Central memory CD4-positive, alpha-beta T cell (primary cell): ENCODE results near the gene SPTBN5.

ENCODE experiments used
- DNase-seq: peaks from one replicate; pipeline ENCODE4 v3.0.0; 2022

SPTBN5 gene

GRCh38 chr15:41822471-41822870, 71.4 kb downstream of the SPTBN5 start:
- DNase-seq: no peak

- DNase-seq: no peak
Measured at GRCh38 chr15:41821831-41822230, 72.0 kb downstream of the SPTBN5 start.

GRCh38 chr15:41820791-41821423, 72.9 kb downstream of the SPTBN5 start:
- no peak for DNase-seq

- DNase-seq: no peak
Measured at GRCh38 chr15:41819455-41820050, 74.3 kb downstream of the SPTBN5 start.

- DNase-seq: no peak
Measured at GRCh38 chr15:41817781-41818180, 76.1 kb downstream of the SPTBN5 start.

GRCh38 chr15:41817327-41817726, 76.5 kb downstream of the SPTBN5 start:
- no peak for DNase-seq

- DNase-seq: no peak
Measured at GRCh38 chr15:41816788-41817187, 77.1 kb downstream of the SPTBN5 start.

GRCh38 chr15:41814534-41814933, 79.3 kb downstream of the SPTBN5 start:
- no peak for DNase-seq

- DNase-seq: no peak
Measured at GRCh38 chr15:41813426-41813825, 80.4 kb downstream of the SPTBN5 start.

- DNase-seq: no peak
Measured at GRCh38 chr15:41812820-41813375, 81.0 kb downstream of the SPTBN5 start.

GRCh38 chr15:41811432-41812195, 82.2 kb downstream of the SPTBN5 start:
- peak; percentile 67 for DNase-seq

GRCh38 chr15:41810651-41811431, 83.0 kb downstream of the SPTBN5 start:
- no peak for DNase-seq

- DNase-seq: no peak
Measured at GRCh38 chr15:41809526-41810220, 84.2 kb downstream of the SPTBN5 start.

GRCh38 chr15:41809121-41809520, 84.7 kb downstream of the SPTBN5 start:
- no peak for DNase-seq

GRCh38 chr15:41806291-41807181, 87.3 kb downstream of the SPTBN5 start:
- no peak for DNase-seq

- DNase-seq: no peak
Measured at GRCh38 chr15:41805711-41806110, 88.1 kb downstream of the SPTBN5 start.

- DNase-seq: no peak
Measured at GRCh38 chr15:41804916-41805666, 88.8 kb downstream of the SPTBN5 start.

GRCh38 chr15:41804361-41804760, 89.5 kb downstream of the SPTBN5 start:
- DNase-seq: no peak

GRCh38 chr15:41801850-41802455, 91.9 kb downstream of the SPTBN5 start:
- DNase-seq: no peak

GRCh38 chr15:41801185-41801584, 92.7 kb downstream of the SPTBN5 start:
- no peak for DNase-seq
